Keratinocyte (primary cell): ENCODE measurements around the gene XRRA1.

ENCODE experiments used
- CTCF ChIP-seq, 3 experiments: IDR thresholded peaks in 1 of 3; conservative IDR thresholded peaks in 1 of 3; optimal IDR thresholded peaks in 1 of 3; 2 replicates in 2 of 3; 3 replicates in 1 of 3; pipeline versions ENCODE3 to v1.5.1; 2011; ENCODE audit warnings: low read length in 3 of 3, mild to moderate bottlenecking in 3 of 3, moderate library complexity in 2 of 3, control low read depth in 1 of 3, inconsistent platforms in 1 of 3; ENCODE audit not compliant: insufficient read depth in 2 of 3; ENCODE audit errors: extremely low read depth in 1 of 3
- EZH2 ChIP-seq: IDR thresholded peaks from one replicate; pipeline ENCODE4 v1.6.1; 2012; ENCODE audit warnings: inconsistent platforms, mild to moderate bottlenecking, low read length, moderate library complexity

GRCh38 chr11:74838188-74838587 lies 110.7 kb downstream of the XRRA1 start:
- no peak for TF ChIP-seq EZH2
- no peak for TF ChIP-seq CTCF (optimal IDR thresholded peaks at IDR 0.05 in 1 of 3, IDR thresholded peaks at IDR 0.05 in 1 of 3, conservative IDR thresholded peaks at IDR 0.05 in 1 of 3; ENCODE audit: extremely low read depth in 1 of 3, insufficient read depth in 2 of 3, low read length in 3 of 3)
